Activated T-helper 2 cell treated with anti-CD3 and anti-CD28 coated beads, Interferon-gamma antibody, Interleukin-2, Interleukin-4, amounts not matched to agents 10 μg/mL and 5 μg/mL and 100 μg/mL, durations not matched to agents 14 hours and 24 hours and 36 hours (primary cell): ENCODE measurements around the gene HOXD8. TPM values are rescaled to one million over a fixed set of nuclear protein-coding genes. Genes with fewer than 3 reads are reported as not detected.
A peak's percentile ranks its signal among the peaks of the same experiment; 100 is the strongest.

ENCODE experiments used
- DNase-seq: peaks from one replicate; pipeline ENCODE4 v3.0.0; 2021; ENCODE audit warnings: low spot score
- H3K27ac Mint-ChIP-seq: one replicate; pipeline ENCODE4 v1.8.0; 2021; ENCODE audit warnings: mixed read lengths
- H3K27me3 Mint-ChIP-seq: one replicate; pipeline ENCODE4 v1.8.0; 2021; ENCODE audit warnings: low read depth, mixed read lengths
- H3K36me3 Mint-ChIP-seq: one replicate; pipeline ENCODE4 v1.8.0; 2021; ENCODE audit warnings: low read depth, mixed read lengths
- H3K4me1 Mint-ChIP-seq: one replicate; pipeline ENCODE4 v1.8.0; 2021; ENCODE audit warnings: low read depth, mixed read lengths
- H3K4me3 Mint-ChIP-seq: one replicate; pipeline ENCODE4 v1.8.0; 2021; ENCODE audit warnings: low read depth, mild to moderate bottlenecking, moderate library complexity, mixed read lengths
- H3K9me3 Mint-ChIP-seq: one replicate; pipeline ENCODE4 v1.8.0; 2021; ENCODE audit warnings: mixed read lengths
- intact Hi-C: fragments of 100-400 bp; cut with micrococcal nuclease; formaldehyde crosslinking; loops from one replicate; pipeline ENCODE4 v1.15.1; 2023
- total RNA-seq: library from RNA; stranded (reverse); gene quantifications from 2 replicates; pipeline ENCODE4 v1.2.3, GENCODE V29; 2022

HOXD8 gene
- total RNA-seq, 1 donor from 2014 or later, result not detected

DNA sequence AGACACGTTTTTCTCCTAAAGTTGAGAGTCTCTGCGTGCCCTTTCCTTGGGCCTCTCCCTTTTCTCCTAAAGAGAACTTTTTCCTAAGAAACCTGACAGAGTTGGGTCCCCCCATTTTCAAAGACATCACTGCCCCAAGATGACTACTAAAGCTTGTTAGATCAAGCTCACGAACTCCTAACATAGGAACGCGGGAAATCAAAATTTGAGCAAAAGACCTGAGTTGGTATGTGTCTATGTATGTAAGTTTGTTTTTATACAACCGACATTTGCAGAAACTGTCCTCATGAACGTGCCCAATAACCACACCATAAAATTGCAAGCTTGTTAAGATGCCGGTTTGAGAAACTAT is 35.6 kb upstream of the HOXD8 start:
- no peak overlapping the region for H3K4me3 Mint-ChIP-seq
- H3K27ac Mint-ChIP-seq, result peak overlapping the region; percentile 1
- peaks cover 19% of the 10 kb centered on the region for H3K4me1 Mint-ChIP-seq
- H3K27me3 Mint-ChIP-seq, result peaks cover 89% of the 10 kb centered on the region
- DNase-seq, result no peak
- H3K9me3 Mint-ChIP-seq, result no peaks in the 10 kb centered on the region
- intact Hi-C loops, result no loop called here
- no peaks in the 10 kb centered on the region for H3K36me3 Mint-ChIP-seq

DNA sequence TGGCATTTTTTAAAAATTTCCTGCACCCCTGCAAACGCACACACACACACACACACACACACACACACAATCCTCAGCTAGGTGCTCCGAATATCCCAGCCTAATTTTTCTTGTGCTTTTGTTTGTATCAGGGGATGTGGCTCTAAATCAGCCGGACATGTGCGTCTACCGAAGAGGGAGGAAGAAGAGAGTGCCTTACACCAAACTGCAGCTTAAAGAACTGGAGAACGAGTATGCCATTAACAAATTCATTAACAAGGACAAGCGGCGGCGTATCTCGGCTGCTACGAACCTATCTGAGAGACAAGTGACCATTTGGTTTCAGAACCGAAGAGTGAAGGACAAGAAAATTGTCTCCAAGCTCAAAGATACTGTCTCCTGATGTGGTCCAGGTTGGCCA is 35.2 kb upstream of the HOXD8 start:
- no peaks in the 10 kb centered on the region for H3K36me3 Mint-ChIP-seq
- no peak for DNase-seq
- no peaks in the 10 kb centered on the region for H3K9me3 Mint-ChIP-seq
- H3K27ac Mint-ChIP-seq, result no peak overlapping the region
- H3K27me3 Mint-ChIP-seq, result peaks cover 89% of the 10 kb centered on the region
- intact Hi-C loops, result no loop called here
- H3K4me3 Mint-ChIP-seq, result no peak overlapping the region
- peaks cover 19% of the 10 kb centered on the region for H3K4me1 Mint-ChIP-seq

DNA sequence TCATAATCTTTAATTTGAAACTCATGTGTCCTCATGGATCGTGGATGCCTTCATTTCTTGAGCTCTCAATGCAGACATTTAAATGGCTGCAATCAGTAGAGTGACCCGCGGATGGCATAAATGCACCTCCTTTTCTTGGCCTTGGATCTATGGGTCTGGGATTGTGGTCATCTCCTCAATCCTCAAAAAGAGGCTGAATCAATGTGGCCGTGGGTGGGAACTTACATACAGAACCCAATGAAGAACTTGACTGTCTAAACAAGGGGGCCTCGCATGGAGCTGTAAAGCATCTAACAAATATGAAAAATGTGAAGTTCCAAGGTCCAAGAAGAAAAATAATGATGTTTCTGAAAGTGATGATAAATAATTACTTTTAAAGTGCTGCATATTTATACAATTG is 34.1 kb upstream of the HOXD8 start:
- no peaks in the 10 kb centered on the region for H3K9me3 Mint-ChIP-seq
- peaks cover 86% of the 10 kb centered on the region for H3K27me3 Mint-ChIP-seq
- H3K36me3 Mint-ChIP-seq, result no peaks in the 10 kb centered on the region
- no peak overlapping the region for H3K4me3 Mint-ChIP-seq
- no peak for DNase-seq
- H3K27ac Mint-ChIP-seq, result no peak overlapping the region
- intact Hi-C loops, result loop anchor here (5.0 kb wide), 1 partner anchor 37 kb away; no protein-coding TSS in a partner anchor
- H3K4me1 Mint-ChIP-seq, result peaks cover 19% of the 10 kb centered on the region

DNA sequence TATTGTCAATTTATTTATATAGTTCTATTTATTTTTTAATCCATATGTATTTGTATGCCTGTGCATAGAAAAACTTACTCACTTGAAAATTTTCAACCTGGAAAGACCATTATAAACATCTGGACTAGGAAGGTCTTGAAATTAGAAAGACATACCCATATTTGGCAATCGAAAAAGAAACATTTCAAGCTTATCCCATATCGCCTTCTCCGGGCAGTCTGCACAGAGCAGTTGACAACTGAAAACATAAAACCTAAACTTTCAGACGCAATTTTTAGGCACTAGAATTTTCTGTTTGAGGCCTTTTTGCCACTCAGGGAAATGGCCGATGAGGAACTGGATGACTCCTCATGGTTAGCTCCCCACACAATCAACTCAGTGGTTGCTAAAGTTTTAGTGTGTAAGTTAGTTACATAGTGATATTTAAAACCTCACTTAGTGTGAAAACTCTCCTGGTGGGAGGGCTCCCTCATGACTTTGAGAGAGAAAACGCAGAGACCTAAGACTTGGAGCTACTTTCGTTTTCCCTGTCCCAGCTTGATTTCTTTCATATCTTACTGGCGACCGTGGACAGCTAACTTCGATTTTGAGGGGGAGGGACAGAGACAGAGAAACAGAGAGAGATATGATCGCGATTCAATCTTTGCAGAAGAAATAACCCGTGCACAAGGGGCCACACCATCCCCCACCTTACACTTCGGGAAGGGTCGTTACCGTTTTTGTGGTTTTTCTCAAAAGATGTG is 33.1 kb upstream of the HOXD8 start:
- no peak overlapping the region for H3K27ac Mint-ChIP-seq
- intact Hi-C loops, result loop anchor here (2.0 to 5.0 kb wide), 4 partner anchors 14 to 730 kb away; partner anchors contain the start of gene EVX2

DNA sequence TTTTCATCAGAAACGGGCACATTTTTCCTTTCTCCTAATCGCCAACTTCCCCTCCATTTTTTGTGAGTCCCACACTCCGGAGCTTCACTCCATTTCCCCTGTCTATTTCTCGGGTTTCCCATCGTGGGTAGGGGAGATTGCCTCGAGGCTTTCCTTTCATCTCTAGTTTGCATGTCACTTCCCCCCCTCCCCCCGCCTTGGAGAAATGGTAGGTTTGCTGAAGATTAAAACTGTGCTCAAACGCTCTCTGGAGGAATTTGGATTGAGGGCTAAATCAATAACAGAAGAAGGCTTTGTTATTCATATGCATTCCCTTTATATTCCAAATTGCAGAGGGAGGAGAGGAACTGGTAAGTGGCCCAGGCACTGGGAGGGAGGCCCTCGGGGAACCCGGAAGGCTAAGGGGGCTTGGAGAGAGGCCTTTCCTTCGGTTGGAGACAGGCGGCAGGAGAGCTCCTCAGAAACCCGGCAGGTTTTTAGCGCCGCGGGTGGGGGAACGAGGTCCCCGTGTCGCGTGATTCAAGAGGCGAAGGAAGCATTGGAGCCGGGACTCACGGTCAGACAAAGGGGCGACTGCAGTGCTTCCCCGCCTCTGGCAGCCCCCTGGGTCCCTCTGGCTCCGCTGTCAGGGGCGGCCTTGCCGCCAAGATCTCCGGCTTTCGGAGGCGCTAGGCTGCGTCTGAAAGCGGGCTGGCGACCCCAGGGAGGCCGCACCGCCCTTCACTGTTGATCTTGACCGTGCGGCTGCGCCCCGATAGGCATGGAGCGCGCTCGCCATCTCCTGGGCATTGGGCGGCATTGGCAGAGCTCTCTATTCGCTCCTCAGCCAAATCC is 32.3 kb upstream of the HOXD8 start:
- H3K27ac Mint-ChIP-seq, result no peak overlapping the region

More for the DNA sequence above, 33.1 kb upstream of the HOXD8 start:
- Mint-ChIP-seq H3K27me3 (peaks cover 86% of the 10 kb centered on the region), H3K36me3 (no peaks in the 10 kb centered on the region), H3K9me3 (no peaks in the 10 kb centered on the region), H3K4me1 (peaks cover 19% of the 10 kb centered on the region), H3K4me3 (peak overlapping the region; percentile 54)
- no peak for DNase-seq

DNA sequence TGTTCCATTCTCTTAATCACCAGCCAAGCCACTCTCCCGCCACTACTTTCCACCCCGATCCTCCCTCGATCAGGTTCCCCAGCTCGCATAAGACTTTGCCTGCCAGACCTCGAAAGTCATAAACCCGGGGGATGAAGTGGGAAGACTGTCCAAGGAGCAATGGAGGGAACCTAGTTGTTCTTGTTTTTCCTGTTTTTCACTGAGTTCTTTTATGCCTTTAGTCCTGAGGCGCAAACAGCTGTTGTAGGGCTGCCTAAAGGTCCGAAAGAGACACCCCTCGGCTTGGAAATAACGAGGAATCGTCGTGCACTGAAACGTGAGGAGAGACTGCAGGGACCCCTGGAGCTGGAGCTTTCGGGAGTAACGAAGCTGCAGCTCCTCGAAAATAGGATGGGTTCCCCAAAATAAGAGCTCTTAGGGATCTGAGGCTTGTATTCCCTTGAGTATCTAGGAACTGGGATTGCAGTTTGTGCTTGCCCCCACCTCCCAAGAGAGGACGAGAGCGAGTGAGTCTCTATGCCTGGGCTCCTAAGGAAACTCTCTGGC is 31.6 kb upstream of the HOXD8 start:
- intact Hi-C loops, result loop anchor here (1.0 to 5.0 kb wide), 5 partner anchors 13 to 731 kb away; partner anchors contain the start of gene EVX2
- Mint-ChIP-seq H3K9me3 (no peaks in the 10 kb centered on the region), H3K4me1 (peaks cover 15% of the 10 kb centered on the region), H3K36me3 (no peaks in the 10 kb centered on the region), H3K27ac (no peak overlapping the region), H3K27me3 (peaks cover 92% of the 10 kb centered on the region), H3K4me3 (no peak overlapping the region)
- no peak for DNase-seq

More for the DNA sequence above, 32.3 kb upstream of the HOXD8 start:
- H3K9me3 Mint-ChIP-seq, result no peaks in the 10 kb centered on the region
- no peaks in the 10 kb centered on the region for H3K36me3 Mint-ChIP-seq
- no peak for DNase-seq
- intact Hi-C loops, result loop anchor here (1.0 to 5.0 kb wide), 5 partner anchors 14 to 730 kb away; partner anchors contain the start of gene EVX2
- H3K4me3 Mint-ChIP-seq, result peak overlapping the region; percentile 45
- H3K27me3 Mint-ChIP-seq, result peaks cover 86% of the 10 kb centered on the region
- peaks cover 15% of the 10 kb centered on the region for H3K4me1 Mint-ChIP-seq

DNA sequence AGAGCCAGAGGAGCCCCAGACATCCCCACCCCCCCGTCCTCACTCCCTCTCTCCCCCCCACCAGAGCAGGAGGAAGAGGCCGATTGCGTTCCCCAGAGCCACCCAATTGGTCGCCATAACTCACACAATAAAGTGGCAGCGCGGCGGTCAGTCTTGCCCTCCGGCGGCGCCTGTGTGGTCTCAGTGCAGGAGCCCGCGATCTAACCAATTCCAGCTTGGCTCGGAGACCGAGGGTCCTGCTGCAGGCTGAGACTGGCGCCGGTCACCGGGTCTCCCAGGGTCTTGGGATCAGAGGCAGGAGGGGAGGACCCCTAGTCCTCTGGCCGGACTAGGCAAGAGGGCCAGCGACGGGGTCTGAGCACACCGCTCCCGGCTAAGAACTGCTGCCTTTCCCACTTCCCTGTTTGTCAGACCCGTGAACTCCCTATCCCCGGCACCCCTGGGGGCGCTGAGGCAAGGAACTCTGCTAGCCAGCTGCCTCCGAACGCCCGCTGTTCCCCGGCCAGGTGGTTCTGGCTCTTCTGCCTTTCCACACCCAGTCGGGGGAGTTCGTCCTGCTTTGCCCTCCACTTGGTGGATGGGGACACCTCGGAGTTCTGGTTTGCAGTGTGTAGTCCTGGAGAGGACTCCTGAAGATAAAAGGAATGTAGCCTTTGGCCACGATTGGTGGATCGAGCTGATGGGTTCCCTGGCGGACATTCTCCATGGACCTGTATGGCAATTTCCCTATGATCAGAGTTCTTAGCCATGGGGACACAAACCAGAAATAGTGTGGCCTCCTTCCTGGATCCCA is 30.9 kb upstream of the HOXD8 start:
- peaks cover 93% of the 10 kb centered on the region for H3K27me3 Mint-ChIP-seq
- no peak overlapping the region for H3K27ac Mint-ChIP-seq
- H3K9me3 Mint-ChIP-seq, result no peaks in the 10 kb centered on the region
- no peak overlapping the region for H3K4me3 Mint-ChIP-seq
- no peak for DNase-seq
- H3K36me3 Mint-ChIP-seq, result no peaks in the 10 kb centered on the region
- intact Hi-C loops, result loop anchor here (5.0 kb wide), 1 partner anchor 34 kb away; no protein-coding TSS in a partner anchor
- H3K4me1 Mint-ChIP-seq, result peaks cover 15% of the 10 kb centered on the region

DNA sequence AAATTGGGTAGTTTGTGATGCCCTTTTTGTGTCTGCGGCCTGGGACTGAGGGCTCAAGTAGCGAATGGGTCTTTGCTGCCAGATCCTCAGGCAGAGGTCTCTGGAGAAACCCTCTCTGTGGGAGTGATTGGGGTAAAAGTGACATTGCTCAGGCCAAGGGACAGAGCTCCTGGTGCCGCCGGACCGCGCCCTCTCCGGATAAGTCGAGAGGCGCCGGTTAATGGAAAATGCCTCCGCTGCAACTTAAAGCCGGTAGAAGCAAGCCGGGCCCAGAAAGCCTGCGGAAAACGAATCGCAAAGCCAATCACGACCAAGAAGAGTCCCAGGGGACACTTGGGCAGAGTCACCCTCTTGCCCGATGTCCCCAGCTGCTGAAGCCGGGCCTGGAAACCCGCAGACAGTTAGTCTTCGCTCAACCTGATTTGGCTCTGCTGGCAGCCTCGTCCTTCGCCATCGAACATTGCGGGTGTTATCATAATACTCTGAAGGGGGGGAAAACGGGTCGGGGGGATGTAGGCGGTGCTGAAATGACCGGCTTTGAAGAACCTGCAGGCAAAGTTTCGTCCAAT is 30.3 kb upstream of the HOXD8 start:
- H3K27ac Mint-ChIP-seq, result no peak overlapping the region
- H3K27me3 Mint-ChIP-seq, result peaks cover 92% of the 10 kb centered on the region
- H3K4me3 Mint-ChIP-seq, result no peak overlapping the region
- no peaks in the 10 kb centered on the region for H3K36me3 Mint-ChIP-seq
- intact Hi-C loops, result loop anchor here (5.0 kb wide), 1 partner anchor 33 kb away; no protein-coding TSS in a partner anchor
- no peak for DNase-seq
- H3K4me1 Mint-ChIP-seq, result peaks cover 13% of the 10 kb centered on the region
- no peaks in the 10 kb centered on the region for H3K9me3 Mint-ChIP-seq

DNA sequence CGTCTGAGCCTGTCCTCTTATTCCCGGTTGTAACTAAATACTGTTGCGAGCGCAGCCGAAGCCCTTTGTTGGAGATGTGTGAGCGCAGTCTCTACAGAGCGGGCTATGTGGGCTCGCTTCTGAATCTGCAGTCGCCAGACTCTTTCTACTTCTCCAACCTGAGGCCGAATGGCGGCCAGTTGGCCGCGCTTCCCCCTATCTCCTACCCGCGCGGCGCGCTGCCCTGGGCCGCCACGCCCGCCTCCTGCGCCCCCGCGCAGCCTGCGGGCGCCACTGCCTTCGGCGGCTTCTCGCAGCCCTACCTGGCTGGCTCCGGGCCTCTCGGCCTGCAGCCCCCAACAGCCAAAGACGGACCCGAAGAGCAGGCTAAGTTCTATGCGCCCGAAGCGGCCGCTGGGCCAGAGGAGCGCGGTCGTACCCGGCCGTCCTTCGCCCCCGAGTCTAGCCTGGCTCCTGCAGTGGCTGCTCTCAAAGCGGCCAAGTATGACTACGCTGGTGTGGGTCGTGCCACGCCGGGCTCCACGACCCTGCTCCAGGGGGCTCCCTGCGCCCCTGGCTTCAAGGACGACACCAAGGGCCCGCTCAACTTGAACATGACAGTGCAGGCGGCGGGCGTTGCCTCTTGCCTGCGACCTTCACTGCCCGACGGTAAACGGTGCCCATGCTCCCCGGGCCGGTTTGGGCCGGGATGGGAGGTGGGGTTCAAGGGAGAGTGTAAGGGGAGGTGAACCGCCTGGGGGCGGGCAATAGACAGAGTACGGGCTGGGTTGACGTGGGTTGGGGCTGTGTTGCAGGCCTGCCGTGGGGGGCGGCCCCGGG is 29.6 kb upstream of the HOXD8 start, which contains the start of gene HOXD12:
TSS of gene HOXD12 (plus strand) at position 68 of the 819 bp plus-strand sequence. CDS start at position 75, 7 bp downstream.
- no peaks in the 10 kb centered on the region for H3K36me3 Mint-ChIP-seq
- DNase-seq, result no peak
- intact Hi-C loops, result loop anchor here (5.0 kb wide), 1 partner anchor 32 kb away; no protein-coding TSS in a partner anchor
- peaks cover 13% of the 10 kb centered on the region for H3K4me1 Mint-ChIP-seq
- no peaks in the 10 kb centered on the region for H3K9me3 Mint-ChIP-seq
- peaks cover 93% of the 10 kb centered on the region for H3K27me3 Mint-ChIP-seq
- H3K27ac Mint-ChIP-seq, result no peak within 1 kb of the TSS
- H3K4me3 Mint-ChIP-seq, result no peak within 1 kb of the TSS

DNA sequence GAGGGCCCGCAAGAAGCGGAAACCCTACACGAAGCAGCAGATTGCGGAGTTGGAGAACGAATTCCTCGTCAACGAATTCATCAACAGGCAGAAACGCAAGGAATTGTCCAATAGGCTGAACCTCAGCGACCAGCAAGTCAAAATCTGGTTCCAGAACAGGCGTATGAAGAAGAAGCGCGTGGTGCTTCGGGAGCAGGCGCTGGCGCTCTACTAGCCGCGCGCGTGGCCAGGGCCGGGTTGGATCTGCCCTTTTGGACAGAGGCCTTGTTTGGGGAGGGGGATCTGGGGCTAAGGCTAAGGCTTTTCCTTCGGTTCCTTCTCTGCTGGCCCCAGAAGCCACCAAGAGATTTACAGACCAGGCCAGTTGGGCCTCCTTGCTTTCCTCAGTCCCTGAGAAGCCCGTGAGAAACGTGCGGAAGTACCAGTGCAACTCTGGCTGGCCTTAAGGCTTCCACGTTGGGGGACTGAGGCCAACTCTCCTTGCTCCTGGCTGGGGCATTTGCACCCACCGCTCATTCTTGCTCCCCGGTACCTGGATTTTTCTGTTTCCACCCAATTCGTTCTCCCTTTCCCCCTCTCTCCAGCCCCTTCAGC is 28.9 kb upstream of the HOXD8 start:
- intact Hi-C loops, result no loop called here
- Mint-ChIP-seq H3K9me3 (no peaks in the 10 kb centered on the region), H3K27me3 (peaks cover 93% of the 10 kb centered on the region), H3K27ac (no peak overlapping the region), H3K36me3 (no peaks in the 10 kb centered on the region), H3K4me1 (peaks cover 13% of the 10 kb centered on the region), H3K4me3 (no peak overlapping the region)
- DNase-seq, result no peak

DNA sequence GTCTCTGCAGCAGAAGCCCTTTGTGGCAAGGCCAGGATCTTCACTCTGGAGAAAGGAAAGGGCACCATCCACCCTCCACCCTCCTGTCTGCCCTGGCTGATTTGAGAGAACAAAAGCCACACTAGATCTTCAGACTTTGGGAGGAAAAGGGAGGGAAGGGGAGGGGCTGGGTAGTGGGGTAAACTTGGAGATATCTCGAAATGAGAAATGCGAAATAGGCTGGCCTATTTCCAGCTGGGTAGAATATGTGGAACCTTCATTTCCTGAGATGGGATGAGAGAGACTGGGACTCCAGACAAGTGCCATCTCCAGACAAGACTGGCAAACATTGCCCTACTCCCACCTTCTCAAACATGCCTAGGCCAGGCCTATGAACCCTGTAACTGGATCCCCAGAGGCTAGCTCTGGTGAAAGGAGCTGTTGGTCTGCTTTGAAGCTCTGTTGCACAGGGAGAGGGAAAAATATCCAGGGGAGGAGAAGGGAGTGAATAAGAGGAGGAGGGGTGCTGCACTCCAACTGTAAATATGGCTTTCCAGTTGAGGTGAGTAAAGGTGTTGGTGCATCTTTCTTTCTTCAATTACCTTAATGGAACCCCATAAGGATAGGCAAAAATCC is 28.2 kb upstream of the HOXD8 start:
- no peak overlapping the region for H3K4me3 Mint-ChIP-seq

More for the DNA sequence above, 28.2 kb upstream of the HOXD8 start:
- peaks cover 94% of the 10 kb centered on the region for H3K27me3 Mint-ChIP-seq
- no peaks in the 10 kb centered on the region for H3K9me3 Mint-ChIP-seq
- H3K27ac Mint-ChIP-seq, result no peak overlapping the region
- intact Hi-C loops, result no loop called here
- no peaks in the 10 kb centered on the region for H3K36me3 Mint-ChIP-seq
- H3K4me1 Mint-ChIP-seq, result peaks cover 15% of the 10 kb centered on the region
- DNase-seq, result no peak
